ENCODE measurements around the gene AMPD2.

The AMPD2 gene

GRCh38 chr1:109643385-109644230 lies 24.0 kb downstream of the AMPD2 start:
- Mint-ChIP-seq H3K27ac (no peak overlapping the region), H3K4me3 (no peak overlapping the region), H3K4me1 (peaks cover 13% of the 10 kb centered on the region), H3K27me3 (ENCODE audit: low read depth) (peaks cover 5% of the 10 kb centered on the region), H3K9me3 (peaks cover 3% of the 10 kb centered on the region), H3K36me3 (ENCODE audit: low read depth) (no peaks in the 10 kb centered on the region)
- peak; percentile 76 to 85 (median 84) for TF ChIP-seq CTCF (IDR thresholded peaks at IDR 0.05; ENCODE audit: unreplicated experiment in 3 of 3)

GRCh38 chr1:109644670-109645069 lies 25.0 kb downstream of the AMPD2 start:
- H3K4me3 Mint-ChIP-seq, result no peak overlapping the region
- H3K27ac Mint-ChIP-seq, result peak overlapping the region; percentile 32 to 68 (median 63)
- peaks cover 4% of the 10 kb centered on the region for H3K27me3 Mint-ChIP-seq (ENCODE audit: low read depth)
- peaks cover 3% of the 10 kb centered on the region for H3K9me3 Mint-ChIP-seq
- no peaks in the 10 kb centered on the region for H3K36me3 Mint-ChIP-seq (ENCODE audit: low read depth)
- H3K4me1 Mint-ChIP-seq, result peaks cover 18% of the 10 kb centered on the region
- TF ChIP-seq CTCF (IDR thresholded peaks at IDR 0.05; ENCODE audit: unreplicated experiment in 3 of 3), result no peak

GRCh38 chr1:109649491-109649914 lies 29.9 kb downstream of the AMPD2 start:
- peak; percentile 14 to 29 (median 28) for TF ChIP-seq CTCF (IDR thresholded peaks at IDR 0.05; ENCODE audit: unreplicated experiment in 3 of 3)
- Mint-ChIP-seq H3K9me3 (peaks cover 3% of the 10 kb centered on the region), H3K36me3 (ENCODE audit: low read depth) (no peaks in the 10 kb centered on the region), H3K4me1 (peaks cover 23% of the 10 kb centered on the region), H3K27me3 (ENCODE audit: low read depth) (peaks cover 26% of the 10 kb centered on the region), H3K27ac (peak overlapping the region in 2 of 3 experiments; percentile 71 to 75), H3K4me3 (peak overlapping the region in 2 of 3 experiments; percentile 46 to 68)

- Mint-ChIP-seq H3K4me1 (peaks cover 28% of the 10 kb centered on the region), H3K27ac (no peak overlapping the region), H3K36me3 (ENCODE audit: low read depth) (no peaks in the 10 kb centered on the region), H3K4me3 (no peak overlapping the region), H3K9me3 (no peaks in the 10 kb centered on the region), H3K27me3 (ENCODE audit: low read depth) (peaks cover 25% of the 10 kb centered on the region)
- no peak for TF ChIP-seq CTCF (IDR thresholded peaks at IDR 0.05; ENCODE audit: unreplicated experiment in 3 of 3)
Measured at GRCh38 chr1:109650609-109651008, 31.0 kb downstream of the AMPD2 start.

- H3K4me1 Mint-ChIP-seq, result peaks cover 33% of the 10 kb centered on the region
- H3K27ac Mint-ChIP-seq, result no peak overlapping the region
- TF ChIP-seq CTCF (IDR thresholded peaks at IDR 0.05; ENCODE audit: unreplicated experiment in 3 of 3), result no peak
- peaks cover 25% of the 10 kb centered on the region for H3K27me3 Mint-ChIP-seq (ENCODE audit: low read depth)
- H3K4me3 Mint-ChIP-seq, result peak overlapping the region in 1 of 3 experiments; percentile 19
- no peaks in the 10 kb centered on the region for H3K36me3 Mint-ChIP-seq (ENCODE audit: low read depth)
- H3K9me3 Mint-ChIP-seq, result no peaks in the 10 kb centered on the region
Measured at GRCh38 chr1:109652402-109652801, 32.8 kb downstream of the AMPD2 start.

All from nephron (organoid).